GM06990 (cell line): ENCODE results near the gene MAFG.

Source experiments
- DNase-seq: peaks from one replicate; pipeline ENCODE4 v3.0.0-alpha.2; 2011; ENCODE audit not compliant: insufficient read length; ENCODE audit errors: extremely low read depth
- H3K27me3 ChIP-seq: replicated peaks from 2 replicates; pipeline ENCODE4 v1.6.0; 2011; ENCODE audit warnings: low read length; ENCODE audit not compliant: control insufficient read depth, insufficient read depth
- H3K36me3 ChIP-seq: 2 replicates; pipeline ENCODE4 v1.5.1; 2011; ENCODE audit warnings: low read length; ENCODE audit not compliant: control insufficient read depth, insufficient read depth
- H3K4me3 ChIP-seq: replicated peaks from 2 replicates; pipeline ENCODE4 v1.5.1; 2011; ENCODE audit warnings: low read depth, mild to moderate bottlenecking, control low read depth, low read length
- CTCF ChIP-seq: IDR thresholded peaks from 2 replicates; pipeline ENCODE4 v1.5.1; 2011; ENCODE audit warnings: low read length, control low read depth, mild to moderate bottlenecking, inconsistent platforms; ENCODE audit not compliant: insufficient read depth, poor library complexity, severe bottlenecking

MAFG gene

DNA sequence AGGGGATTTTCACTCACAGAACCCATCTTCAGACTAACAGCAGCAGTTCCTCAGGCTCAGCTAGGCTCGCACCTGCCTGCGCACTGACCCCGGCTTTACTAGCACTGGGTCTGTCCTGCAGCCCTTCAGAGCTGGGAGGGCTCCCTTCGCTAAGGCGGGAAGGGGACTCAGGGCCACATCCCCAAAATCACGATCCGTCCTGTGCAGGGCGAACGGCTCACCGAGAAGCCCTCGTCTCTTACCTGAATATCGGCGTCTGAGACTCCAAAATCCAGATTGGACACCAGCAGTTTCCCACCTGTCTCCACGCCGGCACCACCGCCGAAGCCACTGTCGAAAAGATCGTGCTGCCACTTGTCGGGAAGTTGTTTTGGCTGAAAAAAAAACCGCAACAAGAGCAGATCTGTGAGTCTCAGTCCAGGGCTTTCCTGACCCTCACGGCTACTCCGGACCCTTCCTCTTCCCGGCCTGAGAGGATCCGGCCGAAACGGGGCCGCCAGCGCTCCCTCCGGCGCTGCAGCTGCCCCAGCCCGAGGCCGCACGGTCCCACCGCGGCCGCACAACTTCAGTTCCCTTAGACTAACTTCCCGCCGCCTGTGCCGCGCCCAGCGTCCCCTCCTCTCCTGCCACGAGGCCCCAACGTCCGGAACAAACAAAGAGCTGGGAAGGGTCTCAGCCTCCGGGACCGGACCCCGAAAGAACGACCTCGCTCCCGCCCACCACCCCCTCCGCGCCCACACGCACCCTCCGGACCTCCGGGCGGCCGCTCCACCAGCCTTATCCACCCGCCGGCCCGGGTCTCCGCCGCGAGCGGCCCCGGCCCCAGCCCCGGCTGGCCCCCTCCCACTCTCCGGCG is 36.9 kb downstream of the MAFG start:
- H3K36me3 ChIP-seq, result peaks cover 36% of the 10 kb centered on the region

GRCh38 chr17:81889602-81890001 is 37.9 kb downstream of the MAFG start:
- no peaks in the 10 kb centered on the region for H3K27me3 ChIP-seq
- no peak for DNase-seq
- TF ChIP-seq CTCF, result no peak
- peaks cover 45% of the 10 kb centered on the region for H3K36me3 ChIP-seq
- peak overlapping the region; percentile 96 for H3K4me3 ChIP-seq

More for the DNA sequence above, 36.9 kb downstream of the MAFG start:
- DNase-seq, result no peak
- no peak for TF ChIP-seq CTCF
- peak overlapping the region; percentile 96 for H3K4me3 ChIP-seq
- no peaks in the 10 kb centered on the region for H3K27me3 ChIP-seq

GRCh38 chr17:81888988-81889595 is 38.4 kb downstream of the MAFG start:
- H3K4me3 ChIP-seq, result no peak overlapping the region
- no peak for DNase-seq
- no peak for TF ChIP-seq CTCF
- H3K36me3 ChIP-seq, result peaks cover 45% of the 10 kb centered on the region
- no peaks in the 10 kb centered on the region for H3K27me3 ChIP-seq

GRCh38 chr17:81888105-81888987 is 39.2 kb downstream of the MAFG start:
- no peaks in the 10 kb centered on the region for H3K27me3 ChIP-seq
- H3K4me3 ChIP-seq, result no peak overlapping the region
- TF ChIP-seq CTCF, result no peak
- no peak for DNase-seq
- H3K36me3 ChIP-seq, result peaks cover 45% of the 10 kb centered on the region

GRCh38 chr17:81885869-81886548 is 41.5 kb downstream of the MAFG start:
- no peak for TF ChIP-seq CTCF
- no peak for DNase-seq
- Histone ChIP-seq H3K36me3 (peaks cover 45% of the 10 kb centered on the region), H3K4me3 (no peak overlapping the region), H3K27me3 (no peaks in the 10 kb centered on the region)
